ENCODE results near the gene ZNF367.

GRCh38 chr9:96395964-96396363 lies 22.2 kb downstream of the ZNF367 start:
- no peak for TF ChIP-seq CTCF (conservative IDR thresholded peaks at IDR 0.05 in 1 of 2, IDR thresholded peaks at IDR 0.05 in 1 of 2; ENCODE audit: low read depth in 1 of 2, low read length in 2 of 2)
- TF ChIP-seq EZH2 (IDR thresholded peaks at IDR 0.05; ENCODE audit: low read length, missing control alignments) = no peak
